GM10266 (cell line): ENCODE measurements around the gene SETD3.
"Not testable (repeated sequence)": the region's sequence is repeated elsewhere in the genome, so short reads cannot be mapped to it uniquely, and the experiment has no call there.

Source experiments
- DNase-seq: peaks from one replicate; pipeline ENCODE4 v3.0.0; 2012; ENCODE audit errors: extremely low spot score
- TF ChIP-seq, protein P1 (sequence below): IDR thresholded peaks from 2 replicates; pipeline ENCODE4 v1.5.1; 2012; ENCODE audit warnings: mild to moderate bottlenecking, low read depth; ENCODE audit not compliant: control insufficient read depth, insufficient read depth; ENCODE audit errors: missing control alignments

Gene SETD3

DNA sequence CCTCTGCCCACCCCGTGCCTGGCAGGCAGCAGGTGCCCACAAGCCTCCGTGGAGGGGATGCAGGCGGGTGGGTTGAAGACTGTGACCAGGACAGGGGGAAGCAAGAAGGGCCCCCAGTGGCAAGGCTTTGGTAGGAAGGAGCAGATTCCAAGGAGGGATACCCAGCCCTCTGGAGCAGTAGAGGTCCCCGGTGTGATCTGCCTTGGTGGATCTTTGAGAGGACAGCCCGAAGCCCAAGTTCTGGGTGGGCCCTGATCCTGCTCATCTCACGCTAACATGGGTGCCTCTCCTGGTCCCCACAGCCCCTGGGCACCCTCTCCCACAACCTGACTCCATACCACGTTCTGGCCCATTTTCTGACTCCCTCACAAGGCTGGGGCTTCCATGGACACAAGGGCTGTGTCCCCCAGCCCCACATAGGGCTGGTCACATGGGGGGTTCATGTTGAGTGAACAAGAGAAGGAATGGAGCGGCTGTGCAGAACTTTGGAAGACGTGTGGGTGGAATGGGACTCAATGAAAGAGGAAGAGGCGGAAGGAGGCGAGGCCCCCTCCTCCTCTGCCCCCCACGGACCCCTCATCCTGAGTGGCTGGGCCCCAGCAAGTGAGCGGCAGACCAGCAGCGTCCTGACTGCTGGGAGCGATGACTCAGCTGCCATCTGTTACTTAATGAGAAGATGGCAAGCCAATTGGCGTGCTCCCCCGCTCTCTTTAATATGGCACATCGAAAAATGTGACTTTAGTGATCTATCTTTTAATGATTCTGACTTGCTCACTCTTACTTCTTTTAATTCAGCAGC lies 131.6 kb downstream of the SETD3 start:
- TF ChIP-seq, protein P1, sequence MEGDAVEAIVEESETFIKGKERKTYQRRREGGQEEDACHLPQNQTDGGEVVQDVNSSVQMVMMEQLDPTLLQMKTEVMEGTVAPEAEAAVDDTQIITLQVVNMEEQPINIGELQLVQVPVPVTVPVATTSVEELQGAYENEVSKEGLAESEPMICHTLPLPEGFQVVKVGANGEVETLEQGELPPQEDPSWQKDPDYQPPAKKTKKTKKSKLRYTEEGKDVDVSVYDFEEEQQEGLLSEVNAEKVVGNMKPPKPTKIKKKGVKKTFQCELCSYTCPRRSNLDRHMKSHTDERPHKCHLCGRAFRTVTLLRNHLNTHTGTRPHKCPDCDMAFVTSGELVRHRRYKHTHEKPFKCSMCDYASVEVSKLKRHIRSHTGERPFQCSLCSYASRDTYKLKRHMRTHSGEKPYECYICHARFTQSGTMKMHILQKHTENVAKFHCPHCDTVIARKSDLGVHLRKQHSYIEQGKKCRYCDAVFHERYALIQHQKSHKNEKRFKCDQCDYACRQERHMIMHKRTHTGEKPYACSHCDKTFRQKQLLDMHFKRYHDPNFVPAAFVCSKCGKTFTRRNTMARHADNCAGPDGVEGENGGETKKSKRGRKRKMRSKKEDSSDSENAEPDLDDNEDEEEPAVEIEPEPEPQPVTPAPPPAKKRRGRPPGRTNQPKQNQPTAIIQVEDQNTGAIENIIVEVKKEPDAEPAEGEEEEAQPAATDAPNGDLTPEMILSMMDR: no peak
- DNase-seq: no peak

DNA sequence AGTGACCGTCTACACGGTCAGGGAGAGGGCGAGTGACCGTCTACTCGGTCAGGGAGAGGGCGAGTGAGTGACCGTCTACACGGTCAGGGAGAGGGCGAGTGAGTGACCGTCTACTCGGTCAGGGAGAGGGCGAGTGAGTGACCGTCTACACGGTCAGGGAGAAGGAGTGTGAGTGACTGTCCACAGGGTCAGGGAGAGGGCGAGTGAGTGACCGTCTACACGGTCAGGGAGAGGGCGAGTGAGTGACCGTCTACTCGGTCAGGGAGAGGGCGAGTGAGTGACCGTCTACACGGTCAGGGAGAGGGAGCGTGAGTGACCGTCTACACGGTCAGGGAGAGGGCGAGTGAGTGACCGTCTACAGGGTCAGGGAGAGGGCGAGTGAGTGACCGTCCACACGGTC lies 132.4 kb downstream of the SETD3 start:
- not testable (repeated sequence) for DNase-seq
